GM13976 (cell line): ENCODE results near the gene CCDC33.

Experiments used
- DNase-seq: peaks from one replicate; pipeline ENCODE4 v3.0.0; 2012; ENCODE audit warnings: low spot score
- CTCF ChIP-seq: IDR thresholded peaks from 2 replicates; pipeline ENCODE4 v1.5.1; 2012; ENCODE audit warnings: borderline replicate concordance, mild to moderate bottlenecking; ENCODE audit not compliant: insufficient read depth; ENCODE audit errors: extremely low read depth, missing control alignments, control extremely low read depth
- in situ Hi-C: fragments of 300-500 bp; cut with MboI; formaldehyde crosslinking; loops from one replicate; pipeline ENCODE4 v1.12.0; 2022; ENCODE audit warnings: low sequenced_read_pairs, mixed read lengths, inconsistent platforms; ENCODE audit not compliant: unreplicated experiment

Gene CCDC33

GRCh38 chr15:74274470-74275038 lies 38.4 kb downstream of the CCDC33 start:
- no peak for DNase-seq
- in situ Hi-C loops: no loop called here
- TF ChIP-seq CTCF: no peak

DNA sequence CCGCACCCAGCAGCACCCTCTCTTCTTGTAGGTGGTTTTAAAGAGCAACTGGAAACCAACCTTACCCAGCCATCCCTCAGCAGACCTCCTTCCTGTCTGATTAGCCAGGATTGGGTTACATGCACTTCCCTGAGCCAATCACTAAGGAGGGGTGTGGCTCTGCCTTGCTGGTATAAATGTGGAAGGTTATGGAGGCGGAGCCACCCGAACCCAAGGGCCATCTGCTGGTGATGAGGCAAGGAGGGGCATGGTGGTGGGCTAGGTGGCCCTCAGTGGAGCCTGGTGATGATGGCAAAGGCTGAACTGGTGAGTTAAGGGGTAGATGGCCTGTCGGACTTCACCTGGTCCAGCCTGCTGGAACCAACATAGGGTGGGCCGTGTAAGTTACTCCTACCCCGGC lies 39.8 kb downstream of the CCDC33 start:
- no peak for DNase-seq
- in situ Hi-C loops: no loop called here
- no peak for TF ChIP-seq CTCF

GRCh38 chr15:74276560-74276959 lies 40.4 kb downstream of the CCDC33 start:
- DNase-seq: no peak
- in situ Hi-C loops: no loop called here
- TF ChIP-seq CTCF: no peak

GRCh38 chr15:74277242-74277810 lies 41.2 kb downstream of the CCDC33 start:
- DNase-seq: no peak
- in situ Hi-C loops: no loop called here
- TF ChIP-seq CTCF: no peak

DNA sequence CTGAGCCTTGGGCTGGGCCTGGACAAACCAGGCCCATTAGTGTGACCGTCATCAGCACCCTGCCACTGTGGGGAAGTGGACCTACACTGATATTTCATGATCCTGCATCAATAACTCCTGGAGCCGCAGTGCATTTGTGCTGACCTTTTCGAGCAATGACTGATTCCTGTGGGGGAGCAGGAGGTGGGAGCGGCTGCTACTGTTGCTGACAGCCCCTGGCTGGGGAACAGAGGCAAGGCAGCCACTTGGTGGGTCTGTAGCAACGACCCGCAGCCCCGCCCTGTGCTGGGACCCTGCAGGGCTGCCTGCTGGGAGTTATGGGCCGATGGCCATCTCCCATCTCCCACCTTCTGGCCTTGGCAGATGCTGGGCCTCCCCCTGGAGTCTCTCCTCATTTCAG lies 42.1 kb downstream of the CCDC33 start:
- DNase-seq: no peak
- in situ Hi-C loops: no loop called here

GRCh38 chr15:74281147-74282133 lies 45.3 kb downstream of the CCDC33 start:
- no peak for TF ChIP-seq CTCF
- in situ Hi-C loops: no loop called here
- no peak for DNase-seq

More for the DNA sequence above, 42.1 kb downstream of the CCDC33 start:
- no peak for TF ChIP-seq CTCF
